HG03103 (cell line): Measurements from ENCODE around the gene SH3TC1.

Experiments
- ATAC-seq: cut with Tn5 transposase; IDR thresholded peaks from one replicate; pipeline ENCODE4 v1.9.1; 2021; ENCODE audit warnings: low read depth; ENCODE audit not compliant: unreplicated experiment

SH3TC1 gene

GRCh38 chr4:8255698-8256441 lies 56.8 kb downstream of the SH3TC1 start:
- no peak for ATAC-seq

- no peak for ATAC-seq
Observed at GRCh38 chr4:8257854-8258253, 58.8 kb downstream of the SH3TC1 start.

GRCh38 chr4:8258552-8259212 lies 59.6 kb downstream of the SH3TC1 start:
- ATAC-seq = no peak

GRCh38 chr4:8259743-8260430 lies 60.8 kb downstream of the SH3TC1 start:
- ATAC-seq = no peak

GRCh38 chr4:8260656-8261111 lies 61.6 kb downstream of the SH3TC1 start:
- no peak for ATAC-seq

GRCh38 chr4:8261851-8262535 lies 62.9 kb downstream of the SH3TC1 start:
- ATAC-seq = no peak

- ATAC-seq = no peak
Observed at GRCh38 chr4:8262637-8263322, 63.7 kb downstream of the SH3TC1 start.

GRCh38 chr4:8263397-8263796 lies 64.3 kb downstream of the SH3TC1 start:
- ATAC-seq = no peak

GRCh38 chr4:8264106-8264505 lies 65.0 kb downstream of the SH3TC1 start:
- ATAC-seq = no peak

- ATAC-seq = no peak
Observed at GRCh38 chr4:8265171-8265929, 66.3 kb downstream of the SH3TC1 start.

- ATAC-seq = no peak
Observed at GRCh38 chr4:8266088-8266487, 67.0 kb downstream of the SH3TC1 start.

GRCh38 chr4:8266508-8266907 lies 67.4 kb downstream of the SH3TC1 start:
- ATAC-seq = no peak

- no peak for ATAC-seq
Observed at GRCh38 chr4:8267077-8267476, 68.0 kb downstream of the SH3TC1 start.

GRCh38 chr4:8268211-8268610 lies 69.1 kb downstream of the SH3TC1 start:
- no peak for ATAC-seq

- no peak for ATAC-seq
Observed at GRCh38 chr4:8268901-8269534, 69.9 kb downstream of the SH3TC1 start.

- no peak for ATAC-seq
Observed at GRCh38 chr4:8269535-8270417, 70.7 kb downstream of the SH3TC1 start, which contains the start of gene HTRA3. Gene HTRA3 (plus strand): TSS chr4:8269754. CDS start chr4:8269969, 215 bp downstream.

GRCh38 chr4:8270418-8270771 lies 71.3 kb downstream of the SH3TC1 start:
- ATAC-seq = no peak
